ENCODE measurements around the gene GALNT17. TPM values are rescaled to one million over a fixed set of nuclear protein-coding genes. Genes with fewer than 3 reads are reported as not detected.

GALNT17 gene
- total and polyA plus RNA-seq, 2 experiments from 2014 or later: 11.1 to 65.6 TPM

GRCh38 chr7:71198887-71199286 is 66.9 kb downstream of the GALNT17 start:
- H3K4me3 Mint-ChIP-seq: no peak overlapping the region
- H3K27me3 ChIP-seq (ENCODE audit: insufficient read depth): no peaks in the 10 kb centered on the region
- peaks cover 20% of the 10 kb centered on the region for H3K4me1 ChIP-seq (ENCODE audit: insufficient read depth)
- no peak for TF ChIP-seq EZH2 (IDR thresholded peaks at IDR 0.05; ENCODE audit: low read depth, unreplicated experiment)
- TF ChIP-seq ZNF462 (CRISPR knock-in tag; IDR thresholded peaks at IDR 0.05): no peak
- no peak for TF ChIP-seq EZH2phosphoT487 (IDR thresholded peaks at IDR 0.05; ENCODE audit: unreplicated experiment)
- no peak overlapping the region for H3K4me3 ChIP-seq
- H3K4me2 ChIP-seq: no peak overlapping the region
- H3F3A ChIP-seq (replicated peaks; ENCODE audit: low read depth): no peaks in the 10 kb centered on the region
- H3K9me3 Mint-ChIP-seq: peaks cover 6% of the 10 kb centered on the region
- peaks cover 14% of the 10 kb centered on the region for H3K4me1 Mint-ChIP-seq
- H3K9me2 ChIP-seq (ENCODE audit: insufficient read depth): peaks cover 3% of the 10 kb centered on the region; the same call in 1 of the 2 replicates
- no peak for ATAC-seq
- no peaks in the 10 kb centered on the region for H3K36me3 ChIP-seq (ENCODE audit: insufficient read depth)
- peaks cover 96% of the 10 kb centered on the region for H3K79me2 ChIP-seq (replicated peaks; ENCODE audit: insufficient read depth)
- H3K27me3 Mint-ChIP-seq (ENCODE audit: insufficient read depth, low read depth, poor library complexity): no peaks in the 10 kb centered on the region
- no peak overlapping the region for H3K27ac Mint-ChIP-seq
- no peak overlapping the region; the same call in 1 of the 2 replicates for H3K27ac ChIP-seq (ENCODE audit: low read depth)
- DNase-seq (ENCODE audit: low spot score): no peak
- no peak overlapping the region for H2AFZ ChIP-seq
- H3K36me3 Mint-ChIP-seq (ENCODE audit: low read depth): peaks cover 30% of the 10 kb centered on the region
- peaks cover 4% of the 10 kb centered on the region; the same call in 1 of the 2 replicates for H4K20me1 ChIP-seq (replicated peaks; ENCODE audit: insufficient read depth)

- no peak for ATAC-seq
- Histone ChIP-seq H2AFZ (no peak overlapping the region), H3K4me1 (ENCODE audit: insufficient read depth) (peaks cover 24% of the 10 kb centered on the region), H3K4me2 (no peak overlapping the region), H3K36me3 (ENCODE audit: insufficient read depth) (no peaks in the 10 kb centered on the region), H3K9me2 (ENCODE audit: insufficient read depth) (no peaks in the 10 kb centered on the region), H3K4me3 (no peak overlapping the region), H4K20me1 (replicated peaks; ENCODE audit: insufficient read depth) (no peaks in the 10 kb centered on the region), H3F3A (replicated peaks; ENCODE audit: low read depth) (no peaks in the 10 kb centered on the region), H3K27me3 (ENCODE audit: insufficient read depth) (no peaks in the 10 kb centered on the region), H3K79me2 (replicated peaks; ENCODE audit: insufficient read depth) (peaks cover 100% of the 10 kb centered on the region), H3K27ac (ENCODE audit: low read depth) (no peak overlapping the region)
- DNase-seq (ENCODE audit: low spot score): no peak
- H3K4me3 Mint-ChIP-seq: no peak overlapping the region
- peaks cover 20% of the 10 kb centered on the region for H3K4me1 Mint-ChIP-seq
- no peak overlapping the region for H3K27ac Mint-ChIP-seq
- H3K27me3 Mint-ChIP-seq (ENCODE audit: insufficient read depth, low read depth, poor library complexity): peaks cover 4% of the 10 kb centered on the region
- H3K9me3 Mint-ChIP-seq: peaks cover 11% of the 10 kb centered on the region
- H3K36me3 Mint-ChIP-seq (ENCODE audit: low read depth): peaks cover 25% of the 10 kb centered on the region
- no peak for TF ChIP-seq ZNF114 (CRISPR knock-in tag; IDR thresholded peaks at IDR 0.05)
- TF ChIP-seq ETS1 (IDR thresholded peaks at IDR 0.05): no peak
- TF ChIP-seq REST (IDR thresholded peaks at IDR 0.05; ENCODE audit: unreplicated experiment): no peak
- TF ChIP-seq POLR2AphosphoS5 (IDR thresholded peaks at IDR 0.05; ENCODE audit: low read depth): no peak
- no peak for TF ChIP-seq STAT1 (IDR thresholded peaks at IDR 0.05; ENCODE audit: unreplicated experiment)
Observed at GRCh38 chr7:71206184-71206583, 74.2 kb downstream of the GALNT17 start.

All from GM23338 (cell line).